ENCODE results near the gene CCDC183. TPM values are rescaled to one million over a fixed set of nuclear protein-coding genes. Genes with fewer than 3 reads are reported as not detected.
A peak's percentile ranks its signal among the peaks of the same experiment; 100 is the strongest.

CCDC183 gene
- total and polyA plus RNA-seq, 2 of the 4 experiments (the other 2 are of a cell fraction): under 0.01 to 0.29 TPM

DNA sequence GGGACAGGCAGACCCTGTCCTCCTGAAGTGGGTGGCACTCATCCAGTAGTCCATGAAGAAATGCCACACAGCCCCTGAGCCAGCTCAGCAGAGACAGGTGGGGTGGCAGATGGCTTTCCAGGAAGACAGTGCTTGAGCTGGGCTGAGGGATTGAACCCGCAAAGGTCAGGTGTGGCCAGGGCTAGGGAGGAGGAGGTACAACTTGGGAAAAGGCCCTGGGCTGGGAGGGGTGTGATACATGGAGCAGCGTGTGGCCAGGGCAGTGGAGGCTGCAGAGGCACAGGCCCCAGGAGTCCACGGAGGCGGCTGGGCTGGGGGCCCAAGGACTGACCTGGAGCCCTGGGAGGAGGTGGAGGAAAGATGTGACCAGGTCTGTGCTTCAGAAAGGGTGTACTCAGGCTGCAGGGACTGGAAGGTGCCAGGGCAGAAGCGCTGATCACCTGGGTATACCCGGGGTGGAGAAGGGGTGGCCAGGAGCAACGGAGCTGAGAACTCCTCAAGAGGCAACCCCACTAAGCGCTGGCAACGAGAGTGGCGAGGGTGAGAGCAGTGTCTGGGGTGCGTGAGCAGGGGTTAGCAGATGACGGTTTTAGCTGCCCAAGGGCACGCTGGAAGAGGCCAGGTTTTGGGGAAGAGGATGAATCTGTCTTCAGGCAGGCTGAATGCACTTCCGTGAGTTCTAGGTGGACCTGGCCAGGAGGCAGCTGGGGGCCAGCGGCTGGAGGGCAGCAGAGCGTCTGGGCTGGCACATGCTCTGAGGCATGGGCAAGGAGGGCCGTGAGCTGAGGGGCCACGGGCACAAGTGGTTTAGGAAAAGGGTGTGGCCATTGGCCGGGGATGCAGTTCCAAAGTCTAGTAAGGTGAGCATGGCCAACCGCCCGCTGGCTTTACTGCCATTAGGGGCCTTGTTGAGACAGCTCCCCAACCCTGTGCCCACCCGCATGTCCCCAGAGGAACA lies 7.7 kb downstream of the CCDC183 start (continued):
- no peak for TF ChIP-seq MXI1 (IDR thresholded peaks at IDR 0.05; ENCODE audit: borderline replicate concordance, low read depth, low read length)

DNA sequence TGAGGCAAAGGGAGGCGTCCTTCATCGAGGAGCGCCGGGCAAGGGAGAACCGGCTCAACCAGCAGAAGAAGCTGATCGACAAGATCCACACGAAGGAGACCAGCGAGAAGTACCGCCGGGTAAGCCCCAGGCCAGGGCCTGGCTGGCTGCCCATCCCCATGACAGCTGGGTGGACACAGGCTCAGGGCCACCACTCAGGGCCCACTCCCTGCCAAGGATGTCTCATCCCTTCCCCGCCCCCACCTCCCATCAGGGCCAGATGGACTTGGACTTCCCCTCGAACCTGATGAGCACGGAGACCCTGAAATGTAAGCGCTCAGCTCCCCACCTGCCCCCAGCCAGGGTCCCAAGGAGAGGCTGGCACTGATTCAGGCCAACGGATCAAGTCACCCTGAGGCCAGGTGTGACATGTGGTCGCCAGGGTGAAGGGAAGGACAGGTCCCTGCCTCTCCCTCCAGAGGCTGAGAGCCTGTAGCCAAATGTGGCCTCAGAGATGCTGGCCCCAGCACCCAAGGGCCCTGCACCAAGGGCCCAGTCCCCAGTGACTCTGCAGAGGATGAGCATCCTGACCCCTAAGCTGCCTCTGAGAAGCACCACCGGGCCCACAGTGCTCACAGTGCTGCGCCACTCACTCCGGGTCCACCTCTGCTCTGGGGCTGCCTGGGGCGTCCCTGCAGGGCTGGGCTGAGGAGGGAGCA lies 8.5 kb downstream of the CCDC183 start:
- H2BK15ac ChIP-seq (ENCODE audit: low read depth, low read length): no peak overlapping the region
- intact Hi-C loops (cut with micrococcal nuclease) (no loop called here), in situ Hi-C loops (cut with MboI; ENCODE audit: low sequenced_read_pairs) (no loop called here), dilution Hi-C loops (cut with HindIII; ENCODE audit: low sequenced_read_pairs, unreplicated experiment) (no loop called here)
- WGBS, 2 experiments (ENCODE audit: extremely low coverage in 2 of 2, insufficient read length in 1 of 2): 92% methylated on average over 10 of the region's 20 CpGs; no CpG with 5 or more reads in 1 of the 2 experiments
- DNase-seq (no peak), ATAC-seq (ENCODE audit: low read depth) (no peak)
- H2BK120ac ChIP-seq (ENCODE audit: low read depth, low read length): no peak overlapping the region
- no peak overlapping the region for H4K8ac ChIP-seq (ENCODE audit: low read depth in 2 of 2, low read length in 2 of 2)
- no peak overlapping the region for H3K23ac ChIP-seq (ENCODE audit: low read depth, low read length)
- peaks cover 21% of the 10 kb centered on the region for H3K27me3 ChIP-seq (ENCODE audit: control insufficient read depth, insufficient read depth, low read length)
- ChIA-PET CTCF (no interaction called here), POLR2A (ENCODE audit: unreplicated experiment) (no interaction called here)
- no peak overlapping the region for H3K4me3 ChIP-seq (ENCODE audit: insufficient read depth, low read depth, low read length)
- H2AK5ac ChIP-seq (ENCODE audit: low read depth, low read length): no peak overlapping the region
- H4K91ac ChIP-seq (ENCODE audit: insufficient read depth, low read depth, low read length): no peak overlapping the region
- H3K36me3 ChIP-seq (ENCODE audit: control insufficient read depth, insufficient read depth, low read length): peaks cover 2% of the 10 kb centered on the region
- H3K56ac ChIP-seq (ENCODE audit: extremely low read depth, insufficient read depth, low read length): no peak overlapping the region
- no peak overlapping the region for H4K5ac ChIP-seq (ENCODE audit: low read depth, low read length)
- peaks cover 15 to 21% of the 10 kb centered on the region in 2 experiments for H3K79me1 ChIP-seq (ENCODE audit: low read depth in 1 of 2, low read length in 2 of 2)
- H2AK9ac ChIP-seq (replicated peaks; ENCODE audit: low read depth, low read length, poor library complexity): no peak overlapping the region
- no peaks in the 10 kb centered on the region for H3K9me1 ChIP-seq (ENCODE audit: insufficient read depth, low read length)
- H3K4me1 ChIP-seq (ENCODE audit: control insufficient read depth, insufficient read depth, low read length): peaks cover 17% of the 10 kb centered on the region
- H3K9ac ChIP-seq (ENCODE audit: low read depth, low read length): no peak overlapping the region
- H4K20me1 ChIP-seq (ENCODE audit: insufficient read depth, low read length): peaks cover 13% of the 10 kb centered on the region; the same call in 1 of the 2 replicates
- BruUV-seq (replicated peaks): no TSS peak
- H3K18ac ChIP-seq (ENCODE audit: low read depth, low read length): no peak overlapping the region
- H3K4ac ChIP-seq (ENCODE audit: low read depth, low read length): no peak overlapping the region
- H3K4me2 ChIP-seq (ENCODE audit: low read depth, low read length): no peak overlapping the region
- no peak overlapping the region for H2BK20ac ChIP-seq (ENCODE audit: low read depth, low read length)
- H3K9me3 ChIP-seq (ENCODE audit: control insufficient read depth, insufficient read depth, low read length): no peaks in the 10 kb centered on the region
- no peak overlapping the region for H2BK5ac ChIP-seq (ENCODE audit: low read depth, low read length, poor library complexity, severe bottlenecking)
- H2AFZ ChIP-seq (replicated peaks; ENCODE audit: low read length, poor library complexity): peak overlapping the region; percentile 22
- H3K14ac ChIP-seq (replicated peaks; ENCODE audit: low read depth, low read length): no peak overlapping the region
- no peak overlapping the region for H3K27ac ChIP-seq (ENCODE audit: insufficient read depth, low read length)
- no peak for TF ChIP-seq MAZ (IDR thresholded peaks at IDR 0.05; ENCODE audit: borderline replicate concordance, low read depth, low read length)
- no peak for TF ChIP-seq RAD21 (IDR thresholded peaks at IDR 0.05; ENCODE audit: low read length)
- TF ChIP-seq, protein P1, sequence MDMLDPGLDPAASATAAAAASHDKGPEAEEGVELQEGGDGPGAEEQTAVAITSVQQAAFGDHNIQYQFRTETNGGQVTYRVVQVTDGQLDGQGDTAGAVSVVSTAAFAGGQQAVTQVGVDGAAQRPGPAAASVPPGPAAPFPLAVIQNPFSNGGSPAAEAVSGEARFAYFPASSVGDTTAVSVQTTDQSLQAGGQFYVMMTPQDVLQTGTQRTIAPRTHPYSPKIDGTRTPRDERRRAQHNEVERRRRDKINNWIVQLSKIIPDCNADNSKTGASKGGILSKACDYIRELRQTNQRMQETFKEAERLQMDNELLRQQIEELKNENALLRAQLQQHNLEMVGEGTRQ (IDR thresholded peaks at IDR 0.05; ENCODE audit: low read depth, low read length): no peak
- no peak for TF ChIP-seq MXI1 (IDR thresholded peaks at IDR 0.05; ENCODE audit: borderline replicate concordance, low read depth, low read length)
- no peak for TF ChIP-seq FOS (IDR thresholded peaks at IDR 0.05; ENCODE audit: low read depth, low read length)
- no peak for TF ChIP-seq NFE2L2 (IDR thresholded peaks at IDR 0.05; ENCODE audit: low read depth, low read length)
- TF ChIP-seq, protein P2, sequence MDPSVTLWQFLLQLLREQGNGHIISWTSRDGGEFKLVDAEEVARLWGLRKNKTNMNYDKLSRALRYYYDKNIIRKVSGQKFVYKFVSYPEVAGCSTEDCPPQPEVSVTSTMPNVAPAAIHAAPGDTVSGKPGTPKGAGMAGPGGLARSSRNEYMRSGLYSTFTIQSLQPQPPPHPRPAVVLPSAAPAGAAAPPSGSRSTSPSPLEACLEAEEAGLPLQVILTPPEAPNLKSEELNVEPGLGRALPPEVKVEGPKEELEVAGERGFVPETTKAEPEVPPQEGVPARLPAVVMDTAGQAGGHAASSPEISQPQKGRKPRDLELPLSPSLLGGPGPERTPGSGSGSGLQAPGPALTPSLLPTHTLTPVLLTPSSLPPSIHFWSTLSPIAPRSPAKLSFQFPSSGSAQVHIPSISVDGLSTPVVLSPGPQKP (IDR thresholded peaks at IDR 0.05; ENCODE audit: borderline replicate concordance, low read depth, low read length): no peak
- TF ChIP-seq CEBPB (IDR thresholded peaks at IDR 0.05; ENCODE audit: low read depth, low read length): no peak
- TF ChIP-seq BHLHE40 (IDR thresholded peaks at IDR 0.05; ENCODE audit: low read depth, low read length): no peak
- no peak for TF ChIP-seq POLR2A (IDR thresholded peaks at IDR 0.05; ENCODE audit: low read depth, low read length)
- no peak for TF ChIP-seq RFX5 (IDR thresholded peaks at IDR 0.05; ENCODE audit: low read depth, low read length)
